ENCODE results near the gene ZP2.
A peak's percentile ranks its signal among the peaks of the same experiment; 100 is the strongest.

Gene ZP2

GRCh38 chr16:21158208-21159110, 52.9 kb downstream of the ZP2 start, which contains the start of gene LDAF1 (continued):
- TF ChIP-seq ZNF518A (tag by site-specific recombination; conservative IDR thresholded peaks at IDR 0.05; ENCODE audit: low read depth) (no peak), ZNF473 (tag by site-specific recombination; IDR thresholded peaks at IDR 0.05) (no peak), ZNF426 (tag by site-specific recombination; IDR thresholded peaks at IDR 0.05) (no peak), ZNF169 (tag by site-specific recombination; IDR thresholded peaks at IDR 0.05) (no peak), ZNF513 (tag by site-specific recombination; IDR thresholded peaks at IDR 0.05) (peak; percentile 64; the same call in 1 of the 2 replicates), KLF17 (tag by site-specific recombination; IDR thresholded peaks at IDR 0.05) (no peak), GLIS2 (tag by site-specific recombination; IDR thresholded peaks at IDR 0.05) (peak; percentile 62), HOXA7 (CRISPR knock-in tag; IDR thresholded peaks at IDR 0.05; ENCODE audit: borderline replicate concordance) (no peak), ZNF324 (tag by site-specific recombination; IDR thresholded peaks at IDR 0.05) (no peak), ZNF596 (tag by site-specific recombination; IDR thresholded peaks at IDR 0.05) (no peak), ZNF211 (tag by site-specific recombination; IDR thresholded peaks at IDR 0.05; ENCODE audit: low read depth) (no peak), SETDB1 (IDR thresholded peaks at IDR 0.05; ENCODE audit: insufficient read length, low read length) (no peak), ZNF24 (tag by site-specific recombination; IDR thresholded peaks at IDR 0.05) (no peak), ZNF701 (tag by site-specific recombination; IDR thresholded peaks at IDR 0.05) (no peak), ZNF362 (tag by site-specific recombination; IDR thresholded peaks at IDR 0.05) (no peak), ZNF645 (tag by site-specific recombination; IDR thresholded peaks at IDR 0.05) (no peak), ZNF133 (tag by site-specific recombination; IDR thresholded peaks at IDR 0.05) (no peak), ZNF121 (tag by site-specific recombination; IDR thresholded peaks at IDR 0.05) (no peak), PATZ1 (tag by site-specific recombination; IDR thresholded peaks at IDR 0.05) (peak; percentile 82), ZNF777 (tag by site-specific recombination; IDR thresholded peaks at IDR 0.05; ENCODE audit: borderline replicate concordance) (no peak), ZNF155 (tag by site-specific recombination; IDR thresholded peaks at IDR 0.05) (no peak), ZNF580 (tag by site-specific recombination; IDR thresholded peaks at IDR 0.05) (no peak), ZNF16 (tag by site-specific recombination; IDR thresholded peaks at IDR 0.05; ENCODE audit: low read depth) (no peak), ZNF146 (tag by site-specific recombination; IDR thresholded peaks at IDR 0.05) (no peak), ZNF776 (tag by site-specific recombination; IDR thresholded peaks at IDR 0.05; ENCODE audit: borderline replicate concordance) (no peak), ZNF366 (tag by site-specific recombination; conservative IDR thresholded peaks at IDR 0.05) (0 out of 2 replicates have a peak, but pooled peaks have one; percentile 27)

All from HEK293 (cell line).